B cell (primary cell): ENCODE data around the gene ADGRL2. TPM values are rescaled to one million over a fixed set of nuclear protein-coding genes. Genes with fewer than 3 reads are reported as not detected.

Source experiments
- ATAC-seq: fragments of 200-7000 bp; cut with Tn5 transposase; one replicate; pipeline ENCODE4 v1.10.0; 2021; ENCODE audit warnings: low read depth, mild to moderate bottlenecking, moderate number of reproducible peaks, moderate library complexity
- CTCF ChIA-PET: fragments of 350-600 bp; sonication (Branson Sonifier 250); formaldehyde crosslinking; loops from one replicate; lab custom pipeline; 2021; ENCODE audit warnings: antibody characterized with exemption, inconsistent platforms; lab: Charles Lee
- POLR2A ChIA-PET: fragments of 350-600 bp; sonication (Branson Sonifier 250); formaldehyde crosslinking; loops from one replicate; lab custom pipeline; 2021; ENCODE audit warnings: antibody characterized with exemption; lab: Charles Lee
- DNase-seq: peaks from one replicate; pipeline ENCODE4 v3.0.0; 2013
- H2AFZ ChIP-seq: 2 replicates; pipeline ENCODE4 v1.6.1; 2012; ENCODE audit warnings: mild to moderate bottlenecking, low read depth, low read length; ENCODE audit not compliant: insufficient read depth, poor library complexity, severe bottlenecking
- H3K27ac ChIP-seq, 2 donors: 1 replicate in 1 of 2; 2 replicates in 1 of 2; pipeline ENCODE4 v1.5.1; 2012 to 2013; ENCODE audit warnings: low read length in 2 of 2, mild to moderate bottlenecking in 2 of 2, moderate library complexity in 1 of 2
- H3K27me3 ChIP-seq, 4 experiments: fragments of 200-600 bp in 1 of 4; sonication (generic) in 1 of 4; replicated peaks in 1 of 4; 1 replicate in 2 of 4; 2 replicates in 2 of 4; pipeline versions ENCODE4 v1.6.1 to v1.7.0; 2013 to 2016; ENCODE audit warnings: low read length in 3 of 4, mild to moderate bottlenecking in 2 of 4, mixed read lengths in 1 of 4, moderate library complexity in 1 of 4; ENCODE audit not compliant: insufficient read depth in 4 of 4, control insufficient read depth in 3 of 4; ENCODE audit errors: control extremely low read depth in 1 of 4
- H3K36me3 ChIP-seq, 2 experiments: replicated peaks in 1 of 2; 1 replicate in 1 of 2; 2 replicates in 1 of 2; pipeline versions ENCODE4 v1.6.1 to v1.7.1; 2013; ENCODE audit warnings: low read length in 1 of 2; ENCODE audit not compliant: insufficient read depth in 2 of 2, control insufficient read depth in 1 of 2; ENCODE audit errors: control extremely low read depth in 1 of 2, extremely low read depth in 1 of 2
- H3K4me1 ChIP-seq, 2 donors: fragments of 200-600 bp in 1 of 2; sonication (generic) in 1 of 2; 1 replicate in 1 of 2; 2 replicates in 1 of 2; pipeline versions ENCODE4 v1.5.1 to v1.6.1; 2013 to 2017; ENCODE audit warnings: low read length in 2 of 2; ENCODE audit not compliant: control insufficient read depth in 2 of 2, insufficient read depth in 2 of 2
- H3K4me2 ChIP-seq: replicated peaks from 2 replicates; pipeline ENCODE3; 2012; ENCODE audit warnings: mild to moderate bottlenecking, low read depth, low read length; ENCODE audit not compliant: poor library complexity, severe bottlenecking
- H3K4me3 ChIP-seq, 5 experiments: fragments of 200-600 bp in 1 of 5; sonication (generic) in 1 of 5; 1 replicate in 3 of 5; 2 replicates in 2 of 5; pipeline versions ENCODE4 v1.5.1 to v1.7.0; 2011 to 2016; ENCODE audit warnings: low read length in 4 of 5, mild to moderate bottlenecking in 4 of 5, low read depth in 2 of 5, control low read depth in 1 of 5, moderate library complexity in 1 of 5; ENCODE audit not compliant: insufficient read depth in 1 of 5; ENCODE audit errors: control extremely low read depth in 1 of 5, extremely low read depth in 1 of 5
- H3K79me2 ChIP-seq: fragments of 200-600 bp; sonication (generic); one replicate; pipeline ENCODE4 v1.6.0; 2016; ENCODE audit warnings: low read length; ENCODE audit not compliant: control insufficient read depth, insufficient read depth
- H3K9ac ChIP-seq: fragments of 200-600 bp; sonication (generic); 2 replicates; pipeline ENCODE4 v1.6.1; 2017; ENCODE audit warnings: mild to moderate bottlenecking, low read length, moderate library complexity
- H3K9me3 ChIP-seq, 3 donors: one replicate each; pipeline versions ENCODE4 v1.6.1 to v1.7.1; 2013; ENCODE audit warnings: low read length in 2 of 3; ENCODE audit not compliant: control insufficient read depth in 2 of 3, insufficient read depth in 1 of 3; ENCODE audit errors: control extremely low read depth in 1 of 3
- H4K20me1 ChIP-seq: 2 replicates; pipeline ENCODE4 v1.6.0; 2012; ENCODE audit warnings: mild to moderate bottlenecking, low read length; ENCODE audit not compliant: insufficient read depth, control insufficient read depth, poor library complexity, severe bottlenecking
- H3K27ac Mint-ChIP-seq: one replicate; pipeline ENCODE4 v1.8.0; 2021; ENCODE audit warnings: mixed read lengths
- H3K27me3 Mint-ChIP-seq: one replicate; pipeline ENCODE4 v1.8.0; 2021; ENCODE audit warnings: mixed read lengths
- H3K4me1 Mint-ChIP-seq: one replicate; pipeline ENCODE4 v1.8.0; 2021; ENCODE audit warnings: mixed read lengths
- H3K4me3 Mint-ChIP-seq: one replicate; pipeline ENCODE4 v1.8.0; 2021; ENCODE audit warnings: mixed read lengths
- H3K9me3 Mint-ChIP-seq: one replicate; pipeline ENCODE4 v1.8.0; 2022; ENCODE audit warnings: mixed read lengths; ENCODE audit not compliant: insufficient read depth
- EZH2 ChIP-seq: IDR thresholded peaks from 2 replicates; pipeline ENCODE4 v1.6.1; 2012; ENCODE audit warnings: borderline replicate concordance, low read depth, mild to moderate bottlenecking, moderate library complexity, low read length; ENCODE audit not compliant: insufficient read depth, poor library complexity, severe bottlenecking
- WGBS: methylation state at CpG from one replicate; pipeline ENCODE4 v1.1.5; 2013; ENCODE audit warnings: missing lambda C conversion rate; ENCODE audit not compliant: insufficient coverage; 5-methylcytosine and 5-hydroxymethylcytosine counted together
- intact Hi-C: fragments of 100-400 bp; cut with micrococcal nuclease; formaldehyde crosslinking; loops from one replicate; pipeline ENCODE4 v1.10.0; 2022
- polyA plus RNA-seq: library from polyadenylated mRNA; depleted of rRNA; stranded (reverse); fragments of >200 nt; gene quantifications from 2 replicates; pipeline ENCODE4 v1.2.3, GENCODE V29; 2012
- total RNA-seq, 2 donors: library from RNA; stranded (reverse); fragments of 120-200 nt in 1 of 2; gene quantifications; 1 replicate in 1 of 2; 2 replicates in 1 of 2; pipeline versions ENCODE4 v1.2.3 to v1.2.4, GENCODE V29; 2013 to 2022
- TF ChIP-seq, protein P1 (sequence below): fragments of 200-600 bp; IDR thresholded peaks from one replicate; pipeline ENCODE4 v1.8.0; 2022; ENCODE audit warnings: antibody characterized with exemption, mild to moderate bottlenecking

Gene ADGRL2
- total and polyA plus RNA-seq, 2 donors (not counting 1 experiment from before 2014, with no cell fraction given), result not detected

DNA sequence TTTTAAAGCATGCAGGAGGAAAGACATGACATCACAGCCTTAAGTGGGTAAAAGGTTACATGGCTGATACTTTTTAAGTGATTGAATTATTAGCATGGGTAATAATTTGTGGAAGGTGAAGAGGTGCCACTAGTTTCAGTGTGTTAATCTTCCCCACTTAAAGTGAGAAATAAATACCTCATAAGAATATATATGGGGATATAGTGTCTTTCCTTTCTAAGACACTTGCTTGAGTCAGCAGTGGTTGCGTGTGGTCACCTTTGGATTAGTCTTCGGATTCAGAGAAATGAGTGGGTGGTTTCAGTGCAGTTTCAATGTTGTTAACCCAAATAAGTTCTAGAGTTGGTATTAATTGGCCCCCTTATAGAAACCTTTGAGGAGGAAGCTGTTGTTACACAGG is 94.1 kb downstream of the ADGRL2 start:
- no peaks in the 10 kb centered on the region for H3K27me3 Mint-ChIP-seq
- Histone ChIP-seq H3K27ac (no peak overlapping the region), H2AFZ (no peak overlapping the region), H3K27me3 (no peaks in the 10 kb centered on the region), H3K9me3 (no peaks in the 10 kb centered on the region), H3K4me1 (no peaks in the 10 kb centered on the region), H3K36me3 (no peaks in the 10 kb centered on the region), H3K4me3 (no peak overlapping the region), H3K79me2 (no peaks in the 10 kb centered on the region), H3K9ac (no peak overlapping the region), H4K20me1 (no peaks in the 10 kb centered on the region), H3K4me2 (no peak overlapping the region)
- no peak overlapping the region for H3K4me3 Mint-ChIP-seq
- intact Hi-C loops, result no loop called here
- H3K27ac Mint-ChIP-seq, result no peak overlapping the region
- CTCF ChIA-PET, result no interaction called here
- no peaks in the 10 kb centered on the region for H3K4me1 Mint-ChIP-seq
- H3K9me3 Mint-ChIP-seq, result no peaks in the 10 kb centered on the region
- ATAC-seq (no peak), DNase-seq (no peak)
- POLR2A ChIA-PET, result no interaction called here
- TF ChIP-seq, protein P1, sequence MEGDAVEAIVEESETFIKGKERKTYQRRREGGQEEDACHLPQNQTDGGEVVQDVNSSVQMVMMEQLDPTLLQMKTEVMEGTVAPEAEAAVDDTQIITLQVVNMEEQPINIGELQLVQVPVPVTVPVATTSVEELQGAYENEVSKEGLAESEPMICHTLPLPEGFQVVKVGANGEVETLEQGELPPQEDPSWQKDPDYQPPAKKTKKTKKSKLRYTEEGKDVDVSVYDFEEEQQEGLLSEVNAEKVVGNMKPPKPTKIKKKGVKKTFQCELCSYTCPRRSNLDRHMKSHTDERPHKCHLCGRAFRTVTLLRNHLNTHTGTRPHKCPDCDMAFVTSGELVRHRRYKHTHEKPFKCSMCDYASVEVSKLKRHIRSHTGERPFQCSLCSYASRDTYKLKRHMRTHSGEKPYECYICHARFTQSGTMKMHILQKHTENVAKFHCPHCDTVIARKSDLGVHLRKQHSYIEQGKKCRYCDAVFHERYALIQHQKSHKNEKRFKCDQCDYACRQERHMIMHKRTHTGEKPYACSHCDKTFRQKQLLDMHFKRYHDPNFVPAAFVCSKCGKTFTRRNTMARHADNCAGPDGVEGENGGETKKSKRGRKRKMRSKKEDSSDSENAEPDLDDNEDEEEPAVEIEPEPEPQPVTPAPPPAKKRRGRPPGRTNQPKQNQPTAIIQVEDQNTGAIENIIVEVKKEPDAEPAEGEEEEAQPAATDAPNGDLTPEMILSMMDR, result no peak
- TF ChIP-seq EZH2, result no peak
- WGBS, result 88% methylated on average over 2 of the region's 2 CpGs

DNA sequence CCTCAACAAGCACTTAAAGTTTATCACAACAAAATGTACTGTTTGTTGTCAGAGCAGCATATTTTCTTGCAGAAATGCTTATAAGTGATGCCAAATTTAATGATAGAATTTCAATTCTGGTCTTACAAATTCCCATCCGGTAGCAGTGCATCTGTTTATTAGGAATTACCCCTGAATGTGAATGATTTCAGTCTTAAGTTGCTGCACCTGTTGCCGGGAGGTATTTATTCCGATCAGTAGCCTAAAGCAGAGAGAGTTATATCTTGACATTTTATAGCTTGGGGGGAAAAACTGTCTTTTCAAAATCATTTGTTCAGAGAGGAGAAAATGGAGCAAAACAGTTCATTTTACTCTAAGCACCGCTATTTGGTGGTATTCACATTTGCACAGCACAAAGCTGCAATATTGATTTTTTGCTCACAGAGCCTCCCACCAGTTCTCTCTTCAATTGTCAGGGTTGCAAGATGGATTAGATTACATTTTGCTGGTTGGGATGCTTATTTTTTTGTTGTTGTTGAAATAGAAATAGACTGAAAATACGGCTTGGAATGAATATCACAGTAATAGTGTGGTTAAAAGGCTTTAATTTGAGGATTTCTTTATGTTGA is 98.6 kb downstream of the ADGRL2 start:
- no peak overlapping the region for H3K4me2 ChIP-seq
- intact Hi-C loops, result no loop called here
- H3K4me3 Mint-ChIP-seq, result no peak overlapping the region
- POLR2A ChIA-PET, result no interaction called here
- H3K4me1 ChIP-seq, result no peaks in the 10 kb centered on the region
- CTCF ChIA-PET, result no interaction called here
- no peak overlapping the region for H3K4me3 ChIP-seq
- H3K9ac ChIP-seq, result no peak overlapping the region
- no peaks in the 10 kb centered on the region for H3K27me3 ChIP-seq
- TF ChIP-seq, protein P1, result no peak
- TF ChIP-seq EZH2, result no peak
- H3K36me3 ChIP-seq, result no peaks in the 10 kb centered on the region
- H3K4me1 Mint-ChIP-seq, result no peaks in the 10 kb centered on the region
- H3K79me2 ChIP-seq, result no peaks in the 10 kb centered on the region
- no peaks in the 10 kb centered on the region for H3K27me3 Mint-ChIP-seq
- 100% methylated on average over 3 of the region's 5 CpGs for WGBS
- H3K9me3 ChIP-seq, result no peaks in the 10 kb centered on the region
- H4K20me1 ChIP-seq, result no peaks in the 10 kb centered on the region
- H3K27ac ChIP-seq, result no peak overlapping the region
- H2AFZ ChIP-seq, result no peak overlapping the region
- ATAC-seq, result no peak
- DNase-seq, result no peak
- no peak overlapping the region for H3K27ac Mint-ChIP-seq
- H3K9me3 Mint-ChIP-seq, result no peaks in the 10 kb centered on the region
